HepG2 (cell line): ENCODE data around the gene ARAP1. TPM values are rescaled to one million over a fixed set of nuclear protein-coding genes. Genes with fewer than 3 reads are reported as not detected.

Experiments used
- ATAC-seq: fragments of 200-7000 bp; cut with Tn5 transposase; 3 replicates; pipeline ENCODE4 v1.9.1; 2020; ENCODE audit warnings: mild to moderate bottlenecking, moderate library complexity
- BruUV-seq: library from RNA; stranded (reverse); fragments of 400-500 nt; replicated peaks from 2 replicates; lab custom pipeline; 2021; lab: Mats Ljungman, UMichigan
- CTCF ChIA-PET: fragments of 300-600 bp; formaldehyde crosslinking; extraction: SDS; loops from one replicate; lab custom pipeline; 2021; ENCODE audit warnings: low total read pairs, inconsistent platforms, low intra/inter-chr PET ratio; lab: Yijun Ruan, JAX
- POLR2A ChIA-PET: fragments of 350-600 bp; sonication (Branson Sonifier 250); formaldehyde crosslinking; loops from one replicate; lab custom pipeline; 2020; ENCODE audit warnings: antibody characterized with exemption, inconsistent platforms; lab: Yijun Ruan, JAX
- DNase-seq: peaks from one replicate; pipeline ENCODE4 v3.0.0-alpha.2; 2015; ENCODE audit warnings: low spot score
- FAIRE-seq: peaks from 3 replicates; lab custom pipeline; 2011; peaks lifted over from hg19 to GRCh38; lab: Jason Lieb, UNC
- H2AFZ ChIP-seq: one replicate; pipeline ENCODE4 v1.6.1; 2011; ENCODE audit warnings: low read length, inconsistent platforms
- H3K27ac ChIP-seq: fragments of 300-600 bp; 3 replicates; pipeline ENCODE4 v1.8.0; 2011; ENCODE audit warnings: mixed run types, mild to moderate bottlenecking, mixed read lengths, low read length, inconsistent platforms; ENCODE audit not compliant: insufficient read depth; ENCODE audit errors: extremely low read length
- H3K27me3 ChIP-seq, 2 experiments: fragments of 200-600 bp in 1 of 2; 2 replicates in 1 of 2; 3 replicates in 1 of 2; pipeline versions ENCODE4 v1.6.0 to v1.8.0; 2011; ENCODE audit warnings: low read length in 2 of 2, mild to moderate bottlenecking in 2 of 2, moderate library complexity in 2 of 2, inconsistent platforms in 1 of 2; ENCODE audit not compliant: insufficient read depth in 2 of 2, control insufficient read depth in 1 of 2
- H3K36me3 ChIP-seq, 2 experiments: fragments of 200-600 bp in 1 of 2; replicated peaks in 1 of 2; 2 replicates in 1 of 2; 3 replicates in 1 of 2; pipeline versions ENCODE4 v1.5.1 to v1.8.0; 2011; ENCODE audit warnings: low read length in 2 of 2, inconsistent platforms in 1 of 2; ENCODE audit not compliant: insufficient read depth in 2 of 2, control insufficient read depth in 1 of 2
- H3K4me1 ChIP-seq: 2 replicates; pipeline ENCODE4 v1.5.1; 2012; ENCODE audit warnings: low read length, inconsistent platforms; ENCODE audit not compliant: insufficient read depth
- H3K4me2 ChIP-seq: 2 replicates; pipeline ENCODE4 v1.6.0; 2011; ENCODE audit warnings: low read depth, low read length, inconsistent platforms
- H3K4me3 ChIP-seq, 3 experiments: fragments of 200-600 bp in 1 of 3; sonication (generic), shearing (Covaris generic) in 1 of 3; replicated peaks in 1 of 3; 2 replicates each; pipeline ENCODE4 v1.5.1; 2011 to 2016; ENCODE audit warnings: low read length in 3 of 3, inconsistent platforms in 2 of 3, low read depth in 2 of 3, mild to moderate bottlenecking in 2 of 3, control low read depth in 1 of 3, mixed read lengths in 1 of 3; ENCODE audit not compliant: insufficient read depth in 1 of 3
- H3K79me2 ChIP-seq: one replicate; pipeline ENCODE4 v1.6.1; 2011; ENCODE audit warnings: low read length, inconsistent platforms; ENCODE audit not compliant: insufficient read depth
- H3K9ac ChIP-seq: 2 replicates; pipeline ENCODE4 v1.6.0; 2011; ENCODE audit warnings: mild to moderate bottlenecking, low read depth, low read length, inconsistent platforms; ENCODE audit not compliant: insufficient read depth
- H3K9me3 ChIP-seq: 2 replicates; pipeline ENCODE4 v1.5.1; 2012; ENCODE audit warnings: mild to moderate bottlenecking, low read length
- H4K20me1 ChIP-seq: 2 replicates; pipeline ENCODE4 v1.6.0; 2011; ENCODE audit warnings: inconsistent platforms, mild to moderate bottlenecking, low read length, moderate library complexity; ENCODE audit not compliant: insufficient read depth
- CREBL2 ChIP-seq: sonication (generic); formaldehyde crosslinking; IDR thresholded peaks from 2 replicates; pipeline ENCODE4 v1.8.1; 2023; ENCODE audit warnings: missing genetic modification reagents, mild to moderate bottlenecking, borderline replicate concordance
- KAT2B ChIP-seq: fragments of 150-350 bp; IDR thresholded peaks from 2 replicates; pipeline ENCODE4 v1.6.1; 2014; ENCODE audit warnings: low read depth, low read length, borderline replicate concordance
- RFX3 ChIP-seq: IDR thresholded peaks from 2 replicates; pipeline ENCODE4 v1.6.1; 2016; ENCODE audit warnings: missing biosample characterization, missing genetic modification reagents
- SALL2 ChIP-seq: sonication (generic); formaldehyde crosslinking; IDR thresholded peaks from 2 replicates; pipeline ENCODE4 v1.8.1; 2023; ENCODE audit warnings: mild to moderate bottlenecking, missing genetic modification reagents, inconsistent platforms
- SMAD1 ChIP-seq: sonication (generic); formaldehyde crosslinking; IDR thresholded peaks from 2 replicates; pipeline ENCODE4 v1.4.0; 2020; ENCODE audit warnings: missing genetic modification reagents, low read depth, mild to moderate bottlenecking, borderline replicate concordance
- TEAD2 ChIP-seq: sonication (generic); formaldehyde crosslinking; IDR thresholded peaks from 2 replicates; pipeline ENCODE4 v1.9.0; 2021; ENCODE audit warnings: missing genetic modification reagents
- ZFP41 ChIP-seq: sonication (generic); formaldehyde crosslinking; IDR thresholded peaks from 2 replicates; pipeline ENCODE4 v1.4.0; 2020; ENCODE audit warnings: mild to moderate bottlenecking, missing genetic modification reagents, borderline replicate concordance
- ZFP62 ChIP-seq: sonication (generic); formaldehyde crosslinking; IDR thresholded peaks from 2 replicates; pipeline ENCODE4 v1.4.0; 2020; ENCODE audit warnings: missing genetic modification reagents
- ZFX ChIP-seq: sonication (generic); formaldehyde crosslinking; IDR thresholded peaks from 2 replicates; pipeline ENCODE4 v1.4.0; 2020; ENCODE audit warnings: mild to moderate bottlenecking, low read depth, missing genetic modification reagents, moderate library complexity
- ZMYM2 ChIP-seq: sonication (generic); formaldehyde crosslinking; IDR thresholded peaks from 2 replicates; pipeline ENCODE4 v1.8.0; 2022; ENCODE audit warnings: mild to moderate bottlenecking, missing genetic modification reagents
- ZNF567 ChIP-seq: sonication (generic); formaldehyde crosslinking; IDR thresholded peaks from 2 replicates; pipeline ENCODE4 v1.8.1; 2023; ENCODE audit warnings: mild to moderate bottlenecking, missing genetic modification reagents, borderline replicate concordance
- ZNF7 ChIP-seq: IDR thresholded peaks from 2 replicates; pipeline ENCODE4 v1.6.1; 2016; ENCODE audit warnings: missing biosample characterization, missing genetic modification reagents
- ZNF703 ChIP-seq: sonication (generic); formaldehyde crosslinking; IDR thresholded peaks from 2 replicates; pipeline ENCODE4 v1.5.1; 2020; ENCODE audit warnings: missing genetic modification reagents, mild to moderate bottlenecking, moderate library complexity, borderline replicate concordance
- WGBS: methylation state at CpG from one replicate; pipeline ENCODE4 v1.1.6; 2017; ENCODE audit warnings: low lambda C conversion rate; 5-methylcytosine and 5-hydroxymethylcytosine counted together
- in situ Hi-C: cut with HindIII; loops from 2 replicates; pipeline ENCODE4 v1.10.0; 2017; ENCODE audit warnings: low pct_unique_long_range_greater_than_20kb; ENCODE audit not compliant: extremely low pct_ligation_motif_present
- intact Hi-C: fragments of 100-400 bp; cut with micrococcal nuclease; formaldehyde crosslinking; loops from one replicate; pipeline ENCODE4 v1.10.0; 2022; ENCODE audit not compliant: unreplicated experiment
- polyA plus RNA-seq, 8 experiments: library from polyadenylated mRNA; depleted of rRNA in 3 of 8; stranded (reverse) in 7 of 8; unstranded in 1 of 8; fragments of >200 nt; fragmentation: Illumina TruSeq in 4 of 8; extraction: Trizol in 4 of 8; gene quantifications; 2 replicates each; pipeline versions ENCODE4 v1.2.1 to v1.2.3, GENCODE V29; 2011 to 2016; ENCODE audit warnings: low read depth in 4 of 8, missing spikeins in 1 of 8, mixed read lengths in 1 of 8; ENCODE audit not compliant: insufficient read depth in 1 of 8
- total RNA-seq, 5 experiments: library from RNA; depleted of rRNA; stranded (reverse); fragments of >200 nt; fragmentation: Illumina TruSeq; extraction: Trizol; gene quantifications; 2 replicates each; pipeline ENCODE4 v1.2.3, GENCODE V29; 2016; ENCODE audit warnings: low read depth in 1 of 5
- TF ChIP-seq, protein P1 (sequence below): sonication (generic); formaldehyde crosslinking; IDR thresholded peaks from 2 replicates; pipeline ENCODE4 v1.4.0; 2020; ENCODE audit warnings: missing genetic modification reagents, borderline replicate concordance

The ARAP1 gene
- total and polyA plus RNA-seq, 2 of the 13 experiments (the other 11 are each of a cell fraction or from before 2014, with no cell fraction given) = 43.2 to 55.5 TPM

DNA sequence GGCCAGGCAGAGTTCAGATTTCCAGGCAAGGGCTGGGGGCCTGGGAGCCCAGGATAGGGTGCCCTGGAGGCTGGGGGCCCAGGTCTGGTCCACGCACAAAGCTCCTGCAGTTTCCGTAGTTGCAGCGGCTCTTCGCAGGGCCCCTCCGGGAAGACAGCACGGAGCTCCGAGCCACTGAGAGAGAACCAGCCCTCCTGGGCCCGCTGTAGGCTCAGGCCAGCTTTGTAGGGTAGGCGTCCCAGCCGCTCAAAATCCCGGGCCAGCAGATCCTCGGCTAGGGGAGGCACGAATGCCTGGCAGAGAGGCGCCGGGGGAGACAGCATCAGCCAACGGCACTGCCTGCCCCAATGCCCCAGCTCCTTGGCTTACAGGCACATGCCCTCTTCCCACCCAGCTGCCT, 54.4 kb downstream of the ARAP1 start:
- ATAC-seq = no peak
- BruUV-seq = no TSS peak
- Histone ChIP-seq H3K27me3 (no peaks in the 10 kb centered on the region), H2AFZ (no peak overlapping the region), H4K20me1 (no peaks in the 10 kb centered on the region), H3K9me3 (no peaks in the 10 kb centered on the region), H3K79me2 (no peaks in the 10 kb centered on the region), H3K4me1 (no peaks in the 10 kb centered on the region), H3K4me2 (no peak overlapping the region), H3K9ac (no peak overlapping the region), H3K36me3 (peaks cover 44 to 93% of the 10 kb centered on the region in 2 experiments), H3K27ac (no peak overlapping the region), H3K4me3 (no peak overlapping the region)
- WGBS = no CpG with 5 or more reads among the region's 16 CpGs
- no peak for DNase-seq
- in situ Hi-C loops (no loop called here), intact Hi-C loops (no loop called here)
- ChIA-PET CTCF (no interaction called here), POLR2A (no interaction called here)
- FAIRE-seq = no peak
- TF ChIP-seq ZFP62 (CRISPR knock-in tag) = no peak
- no peak for TF ChIP-seq ZMYM2 (CRISPR knock-in tag)
- no peak for TF ChIP-seq SMAD1 (CRISPR knock-in tag)
- TF ChIP-seq TEAD2 (CRISPR knock-in tag) = no peak
- no peak for TF ChIP-seq ZNF567 (CRISPR knock-in tag)
- TF ChIP-seq ZNF703 (CRISPR knock-in tag) = no peak
- no peak for TF ChIP-seq ZFX (CRISPR knock-in tag)
- TF ChIP-seq SALL2 = no peak
- no peak for TF ChIP-seq ZNF7 (CRISPR knock-in tag)
- TF ChIP-seq CREBL2 (CRISPR knock-in tag) = no peak
- no peak for TF ChIP-seq KAT2B
- TF ChIP-seq, protein P1, sequence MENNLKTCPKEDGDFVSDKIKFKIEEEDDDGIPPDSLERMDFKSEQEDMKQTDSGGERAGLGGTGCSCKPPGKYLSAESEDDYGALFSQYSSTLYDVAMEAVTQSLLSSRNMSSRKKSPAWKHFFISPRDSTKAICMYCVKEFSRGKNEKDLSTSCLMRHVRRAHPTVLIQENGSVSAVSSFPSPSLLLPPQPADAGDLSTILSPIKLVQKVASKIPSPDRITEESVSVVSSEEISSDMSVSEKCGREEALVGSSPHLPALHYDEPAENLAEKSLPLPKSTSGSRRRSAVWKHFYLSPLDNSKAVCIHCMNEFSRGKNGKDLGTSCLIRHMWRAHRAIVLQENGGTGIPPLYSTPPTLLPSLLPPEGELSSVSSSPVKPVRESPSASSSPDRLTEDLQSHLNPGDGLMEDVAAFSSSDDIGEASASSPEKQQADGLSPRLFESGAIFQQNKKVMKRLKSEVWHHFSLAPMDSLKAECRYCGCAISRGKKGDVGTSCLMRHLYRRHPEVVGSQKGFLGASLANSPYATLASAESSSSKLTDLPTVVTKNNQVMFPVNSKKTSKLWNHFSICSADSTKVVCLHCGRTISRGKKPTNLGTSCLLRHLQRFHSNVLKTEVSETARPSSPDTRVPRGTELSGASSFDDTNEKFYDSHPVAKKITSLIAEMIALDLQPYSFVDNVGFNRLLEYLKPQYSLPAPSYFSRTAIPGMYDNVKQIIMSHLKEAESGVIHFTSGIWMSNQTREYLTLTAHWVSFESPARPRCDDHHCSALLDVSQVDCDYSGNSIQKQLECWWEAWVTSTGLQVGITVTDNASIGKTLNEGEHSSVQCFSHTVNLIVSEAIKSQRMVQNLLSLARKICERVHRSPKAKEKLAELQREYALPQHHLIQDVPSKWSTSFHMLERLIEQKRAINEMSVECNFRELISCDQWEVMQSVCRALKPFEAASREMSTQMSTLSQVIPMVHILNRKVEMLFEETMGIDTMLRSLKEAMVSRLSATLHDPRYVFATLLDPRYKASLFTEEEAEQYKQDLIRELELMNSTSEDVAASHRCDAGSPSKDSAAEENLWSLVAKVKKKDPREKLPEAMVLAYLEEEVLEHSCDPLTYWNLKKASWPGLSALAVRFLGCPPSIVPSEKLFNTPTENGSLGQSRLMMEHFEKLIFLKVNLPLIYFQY (CRISPR knock-in tag) = no peak
- TF ChIP-seq ZFP41 (CRISPR knock-in tag) = no peak
- no peak for TF ChIP-seq RFX3 (CRISPR knock-in tag)
